IPS-20b (cell line): Measurements from ENCODE around the gene KIF1B.

Experiments used
- H3K27ac ChIP-seq: one replicate; pipeline ENCODE4 v1.5.1; 2013; ENCODE audit warnings: low read length
- H3K27me3 ChIP-seq: 2 replicates; pipeline ENCODE4 v1.6.1; 2013; ENCODE audit warnings: mild to moderate bottlenecking, low read length, inconsistent platforms; ENCODE audit not compliant: insufficient read depth
- H3K36me3 ChIP-seq: 2 replicates; pipeline ENCODE4 v1.6.1; 2013; ENCODE audit warnings: low read depth, mild to moderate bottlenecking, inconsistent platforms, low read length, moderate library complexity; ENCODE audit not compliant: insufficient read depth
- H3K4me1 ChIP-seq: 2 replicates; pipeline ENCODE4 v1.6.1; 2013; ENCODE audit warnings: mild to moderate bottlenecking, control low read depth, inconsistent platforms, low read length, moderate library complexity; ENCODE audit not compliant: insufficient read depth
- H3K4me3 ChIP-seq: 2 replicates; pipeline ENCODE4 v1.5.1; 2013; ENCODE audit warnings: mild to moderate bottlenecking, low read length, inconsistent platforms
- H3K9ac ChIP-seq: 2 replicates; pipeline ENCODE4 v1.6.1; 2013; ENCODE audit warnings: low read depth, mild to moderate bottlenecking, inconsistent platforms, low read length, moderate library complexity
- H3K9me3 ChIP-seq: 2 replicates; pipeline ENCODE4 v1.6.1; 2013; ENCODE audit warnings: mild to moderate bottlenecking, low read depth, low read length, inconsistent platforms; ENCODE audit not compliant: insufficient read depth

Gene KIF1B

GRCh38 chr1:10209905-10210810, at the start of gene KIF1B:
Gene KIF1B (plus strand): TSS chr1:10210570. CDS start chr1:10232329, 21,759 bp downstream.
- no peaks in the 10 kb centered on the region for H3K36me3 ChIP-seq
- peak within 1 kb of the TSS; percentile 99 for H3K4me3 ChIP-seq
- H3K27ac ChIP-seq, result peak within 1 kb of the TSS; percentile 72
- no peaks in the 10 kb centered on the region for H3K9me3 ChIP-seq
- no peaks in the 10 kb centered on the region for H3K27me3 ChIP-seq
- peak within 1 kb of the TSS; percentile 97 for H3K9ac ChIP-seq
- peaks cover 13% of the 10 kb centered on the region; the same call in 1 of the 2 replicates for H3K4me1 ChIP-seq

- H3K9me3 ChIP-seq, result no peaks in the 10 kb centered on the region
- H3K27me3 ChIP-seq, result no peaks in the 10 kb centered on the region
- peaks cover 55% of the 10 kb centered on the region for H3K36me3 ChIP-seq
- H3K27ac ChIP-seq, result no peak overlapping the region
- no peak overlapping the region for H3K9ac ChIP-seq
- H3K4me1 ChIP-seq, result no peaks in the 10 kb centered on the region
- H3K4me3 ChIP-seq, result no peak overlapping the region
Observed at GRCh38 chr1:10160907-10161490, 49.4 kb upstream of the KIF1B start.

GRCh38 chr1:10161541-10162290, 48.7 kb upstream of the KIF1B start:
- Histone ChIP-seq H3K27me3 (no peaks in the 10 kb centered on the region), H3K4me3 (no peak overlapping the region), H3K27ac (no peak overlapping the region), H3K9ac (no peak overlapping the region), H3K9me3 (no peaks in the 10 kb centered on the region), H3K4me1 (no peaks in the 10 kb centered on the region), H3K36me3 (peaks cover 55% of the 10 kb centered on the region)

DNA sequence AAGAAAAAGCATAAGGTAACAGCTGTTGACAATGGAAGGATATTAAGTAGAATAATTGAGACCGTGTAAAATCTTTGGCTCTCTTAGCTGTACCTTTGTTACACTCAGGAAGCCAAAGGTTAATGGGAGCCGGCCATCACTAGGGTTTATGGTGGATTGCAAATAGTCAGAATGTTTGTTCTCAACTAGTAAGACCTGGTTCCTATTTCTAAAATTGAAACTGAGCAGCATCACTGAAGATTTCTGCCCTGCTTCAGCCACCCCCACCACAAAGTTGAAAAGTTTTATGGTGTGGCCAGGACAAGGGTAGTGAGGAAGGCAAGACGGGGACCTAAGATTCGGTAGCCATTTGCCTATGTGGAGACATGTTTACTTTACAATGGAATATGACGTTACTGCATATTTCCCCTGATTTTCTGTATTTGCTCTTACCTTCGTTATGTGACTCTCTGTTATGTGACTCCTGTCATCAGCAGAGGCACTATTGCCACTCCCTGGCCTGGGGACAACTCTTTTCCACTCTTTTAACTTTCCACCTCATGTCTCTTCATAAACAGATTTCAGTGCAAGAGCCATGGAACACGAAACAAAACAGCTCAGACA, 41.4 kb upstream of the KIF1B start:
- Histone ChIP-seq H3K9ac (no peak overlapping the region), H3K36me3 (peaks cover 72% of the 10 kb centered on the region), H3K4me3 (no peak overlapping the region)

GRCh38 chr1:10170239-10170574, 40.2 kb upstream of the KIF1B start:
- Histone ChIP-seq H3K27ac (no peak overlapping the region), H3K4me1 (no peaks in the 10 kb centered on the region), H3K36me3 (peaks cover 68% of the 10 kb centered on the region), H3K4me3 (no peak overlapping the region), H3K9ac (no peak overlapping the region), H3K27me3 (no peaks in the 10 kb centered on the region), H3K9me3 (no peaks in the 10 kb centered on the region)

More for the DNA sequence above, 41.4 kb upstream of the KIF1B start:
- H3K27me3 ChIP-seq, result no peaks in the 10 kb centered on the region
- no peaks in the 10 kb centered on the region for H3K9me3 ChIP-seq
- no peaks in the 10 kb centered on the region for H3K4me1 ChIP-seq
- H3K27ac ChIP-seq, result no peak overlapping the region

- no peak overlapping the region for H3K9ac ChIP-seq
- no peaks in the 10 kb centered on the region for H3K4me1 ChIP-seq
- H3K9me3 ChIP-seq, result peaks cover 3% of the 10 kb centered on the region; the same call in 1 of the 2 replicates
- no peak overlapping the region for H3K27ac ChIP-seq
- H3K4me3 ChIP-seq, result no peak overlapping the region
- H3K36me3 ChIP-seq, result peaks cover 65% of the 10 kb centered on the region
- no peaks in the 10 kb centered on the region for H3K27me3 ChIP-seq
Observed at GRCh38 chr1:10171105-10171767, 39.1 kb upstream of the KIF1B start.

DNA sequence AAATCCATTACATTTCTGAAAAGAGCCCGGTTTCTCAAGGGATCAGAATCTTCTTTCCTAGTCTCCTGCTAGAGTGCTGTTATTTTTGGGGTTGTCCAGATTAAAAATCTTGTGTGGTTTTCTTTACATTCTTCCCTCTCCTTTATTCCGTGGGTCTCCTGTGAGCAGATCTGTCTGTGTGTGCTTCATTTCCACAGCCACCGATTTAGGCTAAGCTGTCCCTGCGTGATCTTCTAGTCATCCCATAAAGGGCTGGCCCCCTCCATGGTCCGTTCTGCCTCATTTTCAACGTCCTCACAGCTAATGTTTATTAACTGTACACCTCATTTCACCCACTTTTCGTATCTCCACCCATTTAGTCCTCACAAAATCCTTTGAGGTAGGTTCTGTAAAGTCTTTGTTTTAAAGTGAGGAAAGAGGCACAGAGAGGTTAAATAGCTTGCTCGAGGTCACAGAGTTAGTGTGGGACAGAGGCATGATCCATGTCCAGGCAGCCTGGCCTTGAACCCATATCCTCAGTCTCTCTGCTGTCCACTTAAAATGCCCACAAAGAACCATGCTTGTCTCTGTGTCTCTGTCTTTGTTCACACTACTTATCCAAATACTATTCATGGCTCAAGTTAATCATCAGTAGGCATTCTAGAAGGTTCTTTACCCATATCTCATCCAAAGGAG, 38.2 kb upstream of the KIF1B start:
- Histone ChIP-seq H3K9me3 (peaks cover 3% of the 10 kb centered on the region; the same call in 1 of the 2 replicates), H3K27ac (no peak overlapping the region), H3K4me3 (no peak overlapping the region), H3K36me3 (peaks cover 64% of the 10 kb centered on the region), H3K9ac (no peak overlapping the region), H3K4me1 (no peaks in the 10 kb centered on the region), H3K27me3 (no peaks in the 10 kb centered on the region)

GRCh38 chr1:10173582-10173981, 36.8 kb upstream of the KIF1B start:
- Histone ChIP-seq H3K4me3 (no peak overlapping the region), H3K36me3 (peaks cover 54% of the 10 kb centered on the region), H3K9me3 (peaks cover 3% of the 10 kb centered on the region; the same call in 1 of the 2 replicates), H3K27ac (no peak overlapping the region), H3K27me3 (no peaks in the 10 kb centered on the region), H3K9ac (no peak overlapping the region), H3K4me1 (peaks cover 10% of the 10 kb centered on the region)

GRCh38 chr1:10177876-10178275, 32.5 kb upstream of the KIF1B start:
- H3K27ac ChIP-seq, result peak overlapping the region; percentile 8
- H3K27me3 ChIP-seq, result no peaks in the 10 kb centered on the region
- peaks cover 19% of the 10 kb centered on the region for H3K4me1 ChIP-seq
- peak overlapping the region; percentile 69; the same call in 1 of the 2 replicates for H3K9ac ChIP-seq
- peaks cover 3% of the 10 kb centered on the region; the same call in 1 of the 2 replicates for H3K9me3 ChIP-seq
- peaks cover 36% of the 10 kb centered on the region for H3K36me3 ChIP-seq
- H3K4me3 ChIP-seq, result no peak overlapping the region

DNA sequence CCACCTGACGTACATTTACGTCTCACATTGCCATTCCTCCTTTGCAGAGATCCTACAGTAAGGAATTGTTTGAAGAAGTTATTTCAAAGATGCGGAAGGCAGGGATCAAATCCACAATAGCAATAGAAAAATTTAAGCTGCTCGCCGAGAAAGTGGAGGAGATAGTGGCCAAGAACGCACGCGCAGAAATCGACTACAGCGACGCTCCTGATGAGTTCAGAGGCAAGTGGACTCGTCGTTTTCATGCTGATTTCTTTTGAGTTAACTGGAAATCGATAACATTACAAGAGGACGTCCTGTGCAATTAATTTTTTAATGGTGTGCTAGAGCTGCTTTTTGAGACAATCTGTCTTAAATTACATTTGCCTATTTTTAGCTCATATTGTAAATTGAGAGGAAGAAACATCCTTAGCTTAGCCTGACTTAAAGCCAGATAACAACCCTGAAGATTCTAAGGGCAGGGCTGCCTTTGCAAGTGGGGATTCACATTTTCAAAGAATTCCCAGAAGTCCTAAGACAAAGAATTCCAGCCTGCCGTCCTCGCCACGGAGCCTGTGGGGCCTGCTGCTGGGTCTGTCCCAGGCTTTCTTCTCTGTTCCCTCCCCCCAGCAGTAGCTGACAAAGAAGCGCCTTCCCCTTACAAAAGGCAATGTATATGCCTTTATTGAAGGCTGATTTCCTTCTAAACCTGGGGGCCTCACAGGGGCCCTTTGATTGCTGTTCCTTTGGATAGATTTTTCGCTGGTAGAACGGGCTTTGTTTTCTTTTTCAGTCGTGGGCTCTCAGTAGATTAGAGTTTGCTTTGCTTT, 31.6 kb upstream of the KIF1B start:
- Histone ChIP-seq H3K27ac (peak overlapping the region; percentile 44), H3K9me3 (peaks cover 3% of the 10 kb centered on the region; the same call in 1 of the 2 replicates), H3K4me3 (peak overlapping the region; percentile 30; the same call in 1 of the 2 replicates), H3K36me3 (peaks cover 30% of the 10 kb centered on the region), H3K9ac (peak overlapping the region; percentile 69), H3K27me3 (no peaks in the 10 kb centered on the region), H3K4me1 (peaks cover 19% of the 10 kb centered on the region)
